GM21576 (cell line): ENCODE data around the gene TRABD.
"Not testable (repeated sequence)": the region's sequence is repeated elsewhere in the genome, so short reads cannot be mapped to it uniquely, and the experiment has no call there.

Source experiments
- ATAC-seq: cut with Tn5 transposase; IDR thresholded peaks from one replicate; pipeline ENCODE4 v1.9.1; 2021; ENCODE audit warnings: mild to moderate bottlenecking, moderate library complexity; ENCODE audit not compliant: unreplicated experiment

The TRABD gene

DNA sequence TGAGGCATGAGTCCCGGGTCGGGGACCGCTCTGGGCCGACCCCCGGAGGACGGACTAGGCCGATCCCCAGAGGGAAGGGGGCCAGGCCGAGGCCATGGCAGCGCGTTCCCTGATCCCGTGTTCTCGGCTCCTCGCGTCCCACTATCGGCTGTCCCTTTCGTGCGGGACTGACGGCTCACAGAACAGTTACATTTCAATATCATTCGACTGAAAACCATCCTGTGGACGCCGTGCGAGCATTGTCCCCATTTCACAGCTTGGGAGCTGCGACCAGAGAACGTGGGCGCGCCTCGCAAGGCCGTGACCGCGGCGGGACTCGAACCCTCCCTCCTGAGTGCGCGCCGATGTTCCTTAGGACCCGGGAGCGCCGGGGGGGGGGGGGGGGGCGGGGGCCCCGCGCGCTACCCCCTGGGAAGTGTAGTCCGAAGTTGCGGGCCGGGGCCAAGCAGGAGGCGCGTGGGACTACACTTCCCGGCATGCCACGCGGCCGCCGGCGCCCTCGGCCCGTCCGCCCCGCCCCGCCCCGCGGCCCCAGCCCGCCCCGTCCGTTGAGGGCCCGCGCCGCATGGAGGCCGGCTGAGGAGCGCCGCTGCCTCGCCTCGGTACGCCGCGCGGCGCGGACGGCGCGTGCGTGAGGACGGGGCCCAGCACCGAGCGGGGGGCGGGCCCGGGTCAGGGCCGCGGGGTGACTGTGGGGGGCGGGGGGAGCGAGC is at the start of gene TRABD:
TRABD (plus strand) TSS at position 539 of the 713 bp plus-strand sequence. CDS start 7,148 bp downstream, outside the sequence.
- no peak for ATAC-seq

DNA sequence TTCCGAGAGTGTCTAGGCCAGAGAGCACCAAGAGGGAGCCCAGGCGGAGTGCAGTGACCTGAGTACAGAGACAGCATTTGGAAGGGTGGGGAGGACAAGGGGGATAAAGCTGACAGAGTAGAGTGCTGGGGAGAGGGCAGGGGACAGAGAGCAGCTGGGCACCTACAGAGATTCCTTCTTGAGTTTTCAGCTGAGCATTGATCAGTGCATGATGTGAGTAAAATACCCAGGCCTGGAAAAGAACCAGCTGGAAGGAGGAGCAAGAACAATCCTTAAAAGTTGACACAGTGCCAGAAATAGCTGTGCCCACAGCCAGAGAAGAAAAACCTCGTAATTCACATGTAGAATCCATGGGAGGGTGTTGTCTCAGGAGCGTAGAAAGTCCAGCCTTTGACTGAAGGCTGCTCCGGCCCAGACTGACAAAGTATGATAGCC is 49.1 kb upstream of the TRABD start:
- no peak for ATAC-seq

- not testable (repeated sequence) for ATAC-seq
Observed at GRCh38 chr22:50137277-50137676, 48.4 kb upstream of the TRABD start.

- ATAC-seq, result no peak
Observed at GRCh38 chr22:50138041-50138440, 47.7 kb upstream of the TRABD start.

GRCh38 chr22:50138988-50139387 is 46.7 kb upstream of the TRABD start:
- no peak for ATAC-seq

DNA sequence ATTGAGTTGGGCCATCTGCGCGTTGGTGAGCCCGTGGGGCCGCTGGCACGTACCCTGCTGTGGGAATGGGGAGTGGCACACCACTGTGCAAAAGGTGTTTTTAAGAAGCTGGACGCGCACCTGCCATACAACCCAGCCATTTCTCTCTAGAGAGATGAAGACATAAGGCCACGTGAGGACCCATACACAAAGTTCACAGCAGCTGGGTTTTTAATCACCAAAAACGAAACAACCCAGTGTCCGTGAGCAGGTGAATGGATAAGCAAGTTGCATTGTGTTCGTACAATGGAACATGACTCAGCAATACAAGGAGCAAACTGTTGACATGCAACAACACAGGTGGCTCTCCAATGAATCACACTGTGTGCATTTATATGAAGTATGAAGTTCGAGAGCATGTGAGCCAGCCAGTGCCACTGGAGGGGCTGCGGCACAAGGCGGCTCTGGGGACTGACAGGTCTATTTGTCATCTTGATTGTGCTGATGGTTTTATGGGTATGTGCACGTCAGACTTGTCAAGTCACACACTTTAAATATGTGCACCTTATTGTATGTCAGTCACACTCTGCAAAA is 45.8 kb upstream of the TRABD start:
- no peak for ATAC-seq

DNA sequence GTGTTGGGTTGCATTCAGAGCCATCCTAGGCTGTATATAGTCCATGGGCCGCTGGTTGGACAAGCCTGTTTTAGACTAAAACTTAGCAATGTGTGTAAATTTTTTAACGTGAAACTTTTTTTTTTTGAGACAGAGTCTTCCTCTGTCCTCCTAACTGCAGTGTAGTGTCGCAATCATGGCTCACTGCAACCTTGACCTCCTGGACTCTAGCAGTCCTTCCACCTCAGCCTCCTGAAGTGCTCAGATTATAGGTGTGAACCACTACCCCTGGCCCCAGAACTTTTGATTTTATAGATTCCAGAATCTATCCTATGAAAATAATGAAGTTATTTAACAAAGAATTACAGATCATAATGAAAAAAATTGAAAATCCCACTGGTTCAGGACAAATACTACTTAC is 45.1 kb upstream of the TRABD start:
- ATAC-seq, result no peak

- no peak for ATAC-seq
Observed at GRCh38 chr22:50141462-50141861, 44.3 kb upstream of the TRABD start.

DNA sequence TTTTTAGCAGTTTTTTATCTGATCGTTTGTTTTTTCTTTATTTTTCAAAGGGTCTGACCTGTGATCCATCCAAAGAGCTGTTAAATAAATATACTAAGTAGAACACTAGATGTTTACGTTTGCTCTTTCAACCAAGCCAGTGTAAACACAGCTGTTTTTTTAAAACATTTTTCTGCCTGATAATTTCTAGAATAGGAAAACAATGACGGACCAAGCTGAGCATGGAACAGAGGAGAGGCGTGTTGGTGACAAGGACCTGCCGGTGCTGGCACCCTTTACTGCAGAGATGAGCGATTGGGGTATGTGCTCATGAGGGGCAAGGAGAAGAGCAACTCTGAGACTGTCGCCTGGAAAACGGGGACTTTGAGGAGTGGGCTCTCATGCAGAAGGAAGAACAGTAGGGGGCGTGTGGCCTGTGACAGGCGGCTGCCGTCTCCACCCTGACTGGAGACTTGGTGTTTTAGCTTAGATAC is 43.8 kb upstream of the TRABD start:
- no peak for ATAC-seq

DNA sequence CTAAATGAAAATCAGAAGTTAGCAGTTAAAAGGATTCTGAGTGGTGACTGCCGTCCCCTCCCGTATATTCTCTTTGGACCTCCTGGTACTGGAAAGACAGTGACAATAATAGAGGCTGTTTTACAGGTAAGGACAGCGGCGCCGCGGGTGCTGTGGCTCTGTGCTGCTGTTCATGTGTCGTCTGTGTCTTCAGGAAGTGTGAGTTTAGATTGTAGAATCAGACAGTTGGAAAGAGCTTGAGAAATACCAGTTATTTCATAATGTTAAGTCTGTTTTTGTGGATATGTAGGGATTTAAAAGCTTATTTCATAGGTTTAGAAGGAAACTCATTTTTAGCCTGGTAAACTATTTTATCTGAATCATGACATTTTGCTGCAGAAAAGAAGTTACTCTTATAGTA is 42.6 kb upstream of the TRABD start:
- no peak for ATAC-seq

DNA sequence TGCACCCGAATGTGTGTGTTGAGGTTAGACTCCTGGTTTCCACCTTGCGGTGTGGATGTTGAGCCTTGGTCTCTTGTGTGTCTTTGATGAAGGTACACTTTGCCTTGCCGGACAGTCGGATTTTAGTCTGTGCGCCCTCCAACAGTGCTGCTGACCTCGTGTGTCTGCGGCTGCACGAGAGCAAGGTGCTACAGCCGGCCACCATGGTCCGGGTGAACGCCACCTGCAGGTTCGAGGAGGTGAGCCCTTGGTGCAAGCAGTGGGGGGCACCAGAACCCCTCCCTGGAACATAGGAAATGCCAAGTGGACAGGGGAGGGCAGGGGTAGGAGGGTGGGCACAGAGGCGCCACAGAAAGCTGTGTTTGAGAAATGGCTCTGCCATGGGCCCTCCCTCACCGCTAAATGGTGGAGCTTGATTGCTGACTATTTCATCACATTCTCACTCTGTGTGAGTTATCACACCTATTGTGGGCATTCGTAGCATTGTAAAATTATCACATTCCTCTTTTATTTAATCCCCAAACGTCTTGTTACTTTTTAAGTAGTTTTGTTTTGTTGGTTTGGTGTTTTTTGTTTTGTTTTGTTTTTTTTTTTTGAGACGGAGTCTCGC is 41.6 kb upstream of the TRABD start:
- ATAC-seq, result no peak

DNA sequence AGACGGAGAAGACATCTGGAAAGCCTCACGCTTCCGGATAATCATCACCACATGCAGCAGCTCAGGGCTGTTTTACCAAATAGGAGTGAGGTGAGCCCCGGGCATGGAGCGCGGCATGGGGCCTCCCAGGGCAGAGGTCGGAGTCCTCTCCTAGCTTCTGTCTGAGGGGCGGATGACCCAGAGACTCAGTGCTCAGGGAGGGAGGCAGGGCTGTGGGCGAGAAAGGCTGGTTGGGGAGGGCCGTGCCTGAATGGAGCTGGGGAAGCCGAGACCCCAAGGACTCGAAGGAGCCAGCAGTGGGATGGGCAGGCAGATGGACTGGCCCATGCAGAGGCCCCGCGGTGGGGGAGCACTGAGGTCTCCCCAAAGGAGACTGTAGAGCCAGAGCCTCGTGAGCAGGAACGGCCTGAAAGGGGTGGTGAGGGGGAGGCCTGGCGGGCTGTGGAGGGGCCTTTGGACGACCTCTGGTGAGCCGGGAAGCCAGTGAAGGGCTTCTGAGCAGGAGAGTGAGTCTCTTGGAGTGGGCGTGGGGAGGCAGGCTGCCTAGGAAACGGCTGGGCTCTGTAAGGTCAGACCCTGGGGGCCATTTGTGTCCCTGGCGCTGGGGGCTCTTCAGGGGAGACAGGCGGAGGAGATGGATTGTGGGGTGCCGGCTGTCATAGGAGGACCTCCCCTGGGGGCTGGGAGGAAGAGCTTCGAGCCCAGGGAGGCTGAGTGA is 39.8 kb upstream of the TRABD start:
- no peak for ATAC-seq

DNA sequence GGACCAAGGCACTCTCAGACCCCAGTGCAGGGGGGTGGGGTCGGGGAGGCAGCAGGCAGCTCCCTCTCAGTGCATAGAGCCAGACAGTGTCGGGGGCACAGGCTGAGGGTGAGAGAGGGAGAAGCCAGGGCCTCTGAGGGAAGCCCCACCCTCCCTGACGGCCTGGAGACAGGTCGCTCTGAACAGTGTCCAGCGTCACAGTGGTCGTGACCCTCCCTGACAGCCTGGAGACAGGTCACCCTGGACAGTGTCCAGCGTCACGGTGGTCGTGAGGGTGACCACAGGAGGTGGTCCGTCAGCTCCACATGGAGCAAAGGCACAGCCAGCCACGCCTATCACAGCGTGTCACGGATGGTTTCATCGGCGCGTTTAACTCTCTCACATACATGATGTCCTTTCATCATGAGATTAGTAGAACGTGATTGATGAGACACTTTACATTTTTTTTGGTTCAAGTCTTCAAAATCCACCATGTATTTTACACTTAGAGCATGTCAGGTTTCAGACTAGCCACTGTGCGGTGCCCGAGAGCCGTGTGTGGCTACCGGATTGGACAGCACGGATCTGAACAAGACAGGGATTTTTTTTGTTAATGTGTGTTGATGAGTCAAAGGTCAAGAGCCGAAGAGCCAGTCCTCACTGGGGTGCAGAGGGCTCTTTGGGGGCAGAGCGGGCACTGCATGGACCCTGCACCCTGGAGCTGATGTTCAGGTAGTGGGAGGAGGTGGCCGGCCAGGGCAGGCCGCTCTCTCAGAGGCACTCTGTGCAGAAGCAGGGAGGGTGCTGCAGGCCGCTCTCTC is 39.1 kb upstream of the TRABD start:
- ATAC-seq, result no peak

GRCh38 chr22:50147258-50148165 is 38.2 kb upstream of the TRABD start:
- ATAC-seq, result not testable (repeated sequence)

- no peak for ATAC-seq
Observed at GRCh38 chr22:50148166-50148500, 37.6 kb upstream of the TRABD start.

DNA sequence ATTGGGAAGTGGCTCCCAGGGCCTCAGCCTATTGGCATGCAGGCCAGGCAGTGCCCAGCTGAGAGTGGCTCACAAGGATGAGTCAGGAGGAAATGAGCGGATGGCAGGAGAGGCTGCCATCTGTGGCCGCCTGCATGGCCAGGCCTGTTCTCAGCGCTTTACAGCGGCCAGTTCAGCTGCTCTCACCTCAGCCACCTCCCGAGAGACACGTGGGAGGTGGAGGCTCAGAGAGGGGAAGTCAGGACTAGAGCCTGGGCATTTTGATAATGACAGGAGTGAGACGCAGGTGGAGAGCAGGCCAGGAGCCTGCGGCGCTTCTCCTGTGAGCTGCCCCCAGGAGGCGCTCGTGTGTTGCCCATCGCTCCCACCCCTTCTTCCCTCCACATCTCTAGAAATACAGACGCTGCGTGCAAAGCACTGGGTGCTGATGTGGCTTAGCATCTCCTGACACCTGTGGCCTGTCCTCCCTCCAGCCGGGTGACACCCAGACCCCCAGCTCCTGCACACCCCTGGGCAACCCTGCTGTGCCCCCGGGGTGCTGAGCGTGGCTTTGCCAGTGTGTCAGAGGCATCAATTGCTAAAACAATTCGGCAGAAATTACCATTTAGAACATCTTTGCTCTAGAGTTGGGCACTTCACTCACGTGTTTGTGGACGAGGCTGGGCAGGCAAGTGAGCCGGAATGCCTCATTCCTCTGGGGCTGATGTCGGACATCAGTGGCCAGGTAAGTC is 36.6 kb upstream of the TRABD start:
- ATAC-seq, result no peak

- no peak for ATAC-seq
Observed at GRCh38 chr22:50150161-50151129, 35.3 kb upstream of the TRABD start.
